H1 (cell line): Measurements from ENCODE around the gene CCDC47.

Experiments used
- BCL11A ChIP-seq, 2 experiments: IDR thresholded peaks; one replicate each; pipeline ENCODE4 v1.6.1; 2011; ENCODE audit warnings: low read depth in 2 of 2, low read length in 2 of 2, mild to moderate bottlenecking in 2 of 2
- BRCA1 ChIP-seq: IDR thresholded peaks from 2 replicates; pipeline ENCODE4 v1.6.1; 2012; ENCODE audit warnings: low read depth, low read length, improper control_type of control experiment
- EP300 ChIP-seq, 2 experiments: IDR thresholded peaks; 1 replicate in 1 of 2; 2 replicates in 1 of 2; pipeline ENCODE4 v1.6.1; 2011 to 2012; ENCODE audit warnings: low read depth in 2 of 2, low read length in 2 of 2, mild to moderate bottlenecking in 2 of 2, borderline replicate concordance in 1 of 2, inconsistent platforms in 1 of 2, moderate library complexity in 1 of 2
- NRF1 ChIP-seq: IDR thresholded peaks from 2 replicates; pipeline ENCODE4 v1.6.1; 2011; ENCODE audit warnings: mild to moderate bottlenecking, low read depth, low read length, improper control_type of control experiment
- POLR2A ChIP-seq, 2 experiments: IDR thresholded peaks; 1 replicate in 1 of 2; 2 replicates in 1 of 2; pipeline ENCODE4 v1.6.1; 2011; ENCODE audit warnings: low read depth in 2 of 2, low read length in 2 of 2, mild to moderate bottlenecking in 2 of 2; ENCODE audit errors: control extremely low read depth in 1 of 2
- TAF7 ChIP-seq: optimal IDR thresholded peaks from 2 replicates; pipeline ENCODE3; 2011; ENCODE audit warnings: low read depth, mild to moderate bottlenecking, inconsistent platforms, low read length, moderate library complexity, borderline replicate concordance
- TBP ChIP-seq: IDR thresholded peaks from 2 replicates; pipeline ENCODE4 v1.6.1; 2011; ENCODE audit warnings: low read depth, low read length, improper control_type of control experiment
- TCF12 ChIP-seq: IDR thresholded peaks from 2 replicates; pipeline ENCODE4 v1.6.1; 2011; ENCODE audit warnings: low read depth, mild to moderate bottlenecking, low read length
- TF ChIP-seq, protein P1 (sequence below), 3 experiments: IDR thresholded peaks; 1 replicate in 2 of 3; 2 replicates in 1 of 3; pipeline versions ENCODE4 v1.5.1 to v1.6.1; 2011; ENCODE audit warnings: low read length in 3 of 3, mild to moderate bottlenecking in 3 of 3, inconsistent platforms in 2 of 3, low read depth in 1 of 3, moderate library complexity in 1 of 3; ENCODE audit not compliant: insufficient read depth in 1 of 3; ENCODE audit errors: control extremely low read depth in 1 of 3

DNA sequence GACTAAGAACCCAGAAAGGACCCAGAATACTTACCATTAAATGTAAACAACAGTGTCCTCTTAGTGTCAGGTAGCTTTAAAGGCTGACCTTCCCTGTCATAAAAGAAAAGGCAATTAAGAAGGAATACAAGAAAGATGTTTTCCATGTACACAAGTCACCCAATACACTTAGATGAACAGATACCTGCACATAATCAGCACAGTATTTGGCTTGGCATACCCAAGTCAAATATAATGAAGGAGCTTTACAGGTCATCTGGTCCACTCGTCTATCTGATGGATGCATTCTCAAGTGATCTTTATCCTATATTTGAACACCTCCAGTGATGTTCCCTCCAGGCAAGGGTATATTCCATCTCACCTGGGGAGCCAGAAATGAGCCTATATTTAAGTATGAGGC lies 20.7 kb downstream of the CCDC47 start:
- no peak for TF ChIP-seq TBP
- TF ChIP-seq, protein P1, sequence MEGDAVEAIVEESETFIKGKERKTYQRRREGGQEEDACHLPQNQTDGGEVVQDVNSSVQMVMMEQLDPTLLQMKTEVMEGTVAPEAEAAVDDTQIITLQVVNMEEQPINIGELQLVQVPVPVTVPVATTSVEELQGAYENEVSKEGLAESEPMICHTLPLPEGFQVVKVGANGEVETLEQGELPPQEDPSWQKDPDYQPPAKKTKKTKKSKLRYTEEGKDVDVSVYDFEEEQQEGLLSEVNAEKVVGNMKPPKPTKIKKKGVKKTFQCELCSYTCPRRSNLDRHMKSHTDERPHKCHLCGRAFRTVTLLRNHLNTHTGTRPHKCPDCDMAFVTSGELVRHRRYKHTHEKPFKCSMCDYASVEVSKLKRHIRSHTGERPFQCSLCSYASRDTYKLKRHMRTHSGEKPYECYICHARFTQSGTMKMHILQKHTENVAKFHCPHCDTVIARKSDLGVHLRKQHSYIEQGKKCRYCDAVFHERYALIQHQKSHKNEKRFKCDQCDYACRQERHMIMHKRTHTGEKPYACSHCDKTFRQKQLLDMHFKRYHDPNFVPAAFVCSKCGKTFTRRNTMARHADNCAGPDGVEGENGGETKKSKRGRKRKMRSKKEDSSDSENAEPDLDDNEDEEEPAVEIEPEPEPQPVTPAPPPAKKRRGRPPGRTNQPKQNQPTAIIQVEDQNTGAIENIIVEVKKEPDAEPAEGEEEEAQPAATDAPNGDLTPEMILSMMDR (IDR thresholded peaks at IDR 0.05; ENCODE audit: control extremely low read depth in 1 of 3, insufficient read depth in 1 of 3, low read depth in 1 of 3, low read length in 3 of 3) = no peak
- no peak for TF ChIP-seq BRCA1
- TF ChIP-seq EP300 (IDR thresholded peaks at IDR 0.05; ENCODE audit: borderline replicate concordance in 1 of 2, low read depth in 2 of 2, low read length in 2 of 2) = no peak
- TF ChIP-seq POLR2A (IDR thresholded peaks at IDR 0.05; ENCODE audit: control extremely low read depth in 1 of 2, low read depth in 2 of 2, low read length in 2 of 2) = no peak
- TF ChIP-seq TAF7 = no peak
- no peak for TF ChIP-seq BCL11A (IDR thresholded peaks at IDR 0.05; ENCODE audit: low read depth in 2 of 2, low read length in 2 of 2)
- TF ChIP-seq NRF1 = no peak
- no peak for TF ChIP-seq TCF12
